HEK293T (cell line): ENCODE results near the gene MTG2.

Source experiments
- CTCF ChIA-PET: fragments of 350-600 bp; formaldehyde crosslinking; extraction: SDS; loops from one replicate; lab custom pipeline; 2021; ENCODE audit warnings: antibody characterized with exemption, inconsistent platforms; lab: Yijun Ruan, JAX
- POLR2A ChIA-PET: fragments of 350-600 bp; formaldehyde crosslinking; extraction: SDS; loops from one replicate; lab custom pipeline; 2020; ENCODE audit warnings: antibody characterized with exemption, inconsistent platforms; lab: Yijun Ruan, JAX
- DNase-seq: peaks from one replicate; pipeline ENCODE4 v3.0.0; 2012; ENCODE audit warnings: mixed read lengths; ENCODE audit errors: extremely low spot score
- ARNT ChIP-seq: fragments of 450-650 bp; IDR thresholded peaks from 2 replicates; pipeline ENCODE4 v1.6.1; 2017; ENCODE audit warnings: mild to moderate bottlenecking
- BHLHE40 ChIP-seq: fragments of 450-650 bp; IDR thresholded peaks from 2 replicates; pipeline ENCODE4 v1.6.1; 2016; ENCODE audit warnings: mild to moderate bottlenecking, moderate library complexity, borderline replicate concordance
- CTBP1 ChIP-seq: fragments of 450-650 bp; IDR thresholded peaks from 2 replicates; pipeline ENCODE4 v1.6.1; 2016; ENCODE audit warnings: borderline replicate concordance
- ELF4 ChIP-seq: fragments of 450-650 bp; IDR thresholded peaks from 2 replicates; pipeline ENCODE4 v1.6.1; 2017; ENCODE audit warnings: antibody characterized with exemption
- FOXA1 ChIP-seq: fragments of 450-650 bp; IDR thresholded peaks from 2 replicates; pipeline ENCODE4 v1.6.1; 2016; ENCODE audit warnings: mild to moderate bottlenecking
- FOXK2 ChIP-seq: fragments of 450-650 bp; IDR thresholded peaks from 2 replicates; pipeline ENCODE4 v1.6.1; 2016; ENCODE audit warnings: mild to moderate bottlenecking
- FOXM1 ChIP-seq: fragments of 450-650 bp; IDR thresholded peaks from 2 replicates; pipeline ENCODE4 v1.6.1; 2017; ENCODE audit warnings: mild to moderate bottlenecking, borderline replicate concordance
- HDGF ChIP-seq: fragments of 450-650 bp; IDR thresholded peaks from 2 replicates; pipeline ENCODE4 v1.6.1; 2017; ENCODE audit warnings: antibody characterized with exemption, borderline replicate concordance
- L3MBTL2 ChIP-seq: fragments of 450-650 bp; conservative IDR thresholded peaks from 2 replicates; pipeline ENCODE4 v1.6.1; 2016; ENCODE audit warnings: mild to moderate bottlenecking
- LEF1 ChIP-seq: fragments of 450-650 bp; IDR thresholded peaks from 2 replicates; pipeline ENCODE4 v1.6.1; 2017; ENCODE audit warnings: mild to moderate bottlenecking, borderline replicate concordance
- NFRKB ChIP-seq: fragments of 450-650 bp; IDR thresholded peaks from 2 replicates; pipeline ENCODE4 v1.6.1; 2016; ENCODE audit warnings: mild to moderate bottlenecking, moderate library complexity
- SP1 ChIP-seq: fragments of 450-650 bp; IDR thresholded peaks from 2 replicates; pipeline ENCODE4 v1.6.1; 2017
- SUZ12 ChIP-seq: fragments of 450-650 bp; IDR thresholded peaks from 2 replicates; pipeline ENCODE4 v1.6.1; 2016; ENCODE audit warnings: mild to moderate bottlenecking
- TARDBP ChIP-seq: fragments of 450-650 bp; IDR thresholded peaks from 2 replicates; pipeline ENCODE4 v1.6.1; 2016
- ZNF384 ChIP-seq: fragments of 450-650 bp; IDR thresholded peaks from 2 replicates; pipeline ENCODE4 v1.6.1; 2016
- TF ChIP-seq, protein P1 (sequence below): fragments of 450-650 bp; IDR thresholded peaks from 2 replicates; pipeline ENCODE4 v1.6.1; 2016

The MTG2 gene

DNA sequence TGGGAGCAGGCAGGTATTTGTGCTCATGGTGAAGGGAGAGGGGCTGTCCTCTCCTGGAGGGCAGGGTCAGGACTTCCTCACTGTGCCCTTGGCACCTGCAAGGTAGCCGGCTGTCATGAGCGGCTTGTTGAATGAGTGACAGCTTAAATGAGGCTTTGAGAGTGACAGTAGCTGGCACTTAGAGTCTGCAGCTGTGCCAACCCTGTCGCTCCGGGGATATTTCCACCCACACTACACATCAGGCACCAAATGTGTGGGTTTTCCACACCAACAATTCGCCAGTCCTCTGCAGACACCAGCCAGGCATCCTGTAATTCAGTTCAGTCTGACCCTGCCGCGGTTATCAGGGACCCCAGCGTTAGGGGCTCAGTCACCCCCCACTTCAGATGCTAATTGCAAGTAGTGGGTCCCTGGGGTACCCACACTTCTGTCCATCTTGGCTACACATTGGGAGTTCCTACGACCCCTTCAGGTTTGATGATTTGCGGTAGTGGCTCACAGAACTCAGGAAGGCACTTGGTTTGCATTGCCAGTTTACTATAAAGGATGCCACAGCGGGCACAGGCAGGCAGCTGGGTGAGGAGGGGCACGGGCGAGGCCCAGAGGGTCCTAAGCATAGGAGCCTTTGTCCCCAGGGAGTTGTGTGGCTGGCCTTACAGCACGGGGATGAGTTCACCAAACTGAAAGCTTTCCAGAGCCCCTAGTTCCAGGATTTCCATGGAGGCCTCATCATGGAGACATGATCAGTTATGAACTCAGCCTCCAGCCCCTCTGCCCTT is 9.1 kb downstream of the MTG2 start:
- TF ChIP-seq FOXK2 (no peak), FOXA1 (no peak), ZNF384 (no peak), ELF4 (no peak), LEF1 (no peak), ARNT (no peak), SUZ12 (no peak), BHLHE40 (no peak), L3MBTL2 (no peak), NFRKB (no peak)
- no peak for DNase-seq
- POLR2A ChIA-PET, result no interaction called here
- CTCF ChIA-PET, result no interaction called here

DNA sequence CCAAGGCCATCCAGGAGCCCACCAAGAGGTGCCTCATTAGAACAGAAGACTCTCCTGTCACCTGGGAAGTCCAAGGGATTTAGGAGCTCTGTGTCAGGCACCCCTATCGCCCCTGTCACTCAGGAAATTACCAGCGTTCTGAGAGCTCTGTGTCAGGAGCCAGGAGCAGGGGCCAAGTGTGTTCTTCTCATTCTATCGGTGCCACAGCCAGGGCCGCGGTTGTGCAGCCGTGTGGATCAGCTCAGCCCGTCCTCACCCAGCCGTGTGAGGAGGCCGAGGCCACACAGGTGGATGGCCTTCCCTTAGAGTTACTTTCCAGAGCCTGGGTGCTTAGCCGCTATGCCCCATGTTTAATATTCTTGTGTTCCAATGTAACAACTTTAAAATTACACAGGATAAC is 9.8 kb downstream of the MTG2 start:
- TF ChIP-seq SUZ12 (no peak), HDGF (no peak), SP1 (no peak), FOXK2 (no peak), CTBP1 (no peak), TARDBP (no peak), ZNF384 (no peak), ARNT (no peak), FOXA1 (no peak), LEF1 (no peak), NFRKB (no peak), FOXM1 (no peak)
- no peak for DNase-seq
- CTCF ChIA-PET, result no interaction called here
- POLR2A ChIA-PET, result no interaction called here

DNA sequence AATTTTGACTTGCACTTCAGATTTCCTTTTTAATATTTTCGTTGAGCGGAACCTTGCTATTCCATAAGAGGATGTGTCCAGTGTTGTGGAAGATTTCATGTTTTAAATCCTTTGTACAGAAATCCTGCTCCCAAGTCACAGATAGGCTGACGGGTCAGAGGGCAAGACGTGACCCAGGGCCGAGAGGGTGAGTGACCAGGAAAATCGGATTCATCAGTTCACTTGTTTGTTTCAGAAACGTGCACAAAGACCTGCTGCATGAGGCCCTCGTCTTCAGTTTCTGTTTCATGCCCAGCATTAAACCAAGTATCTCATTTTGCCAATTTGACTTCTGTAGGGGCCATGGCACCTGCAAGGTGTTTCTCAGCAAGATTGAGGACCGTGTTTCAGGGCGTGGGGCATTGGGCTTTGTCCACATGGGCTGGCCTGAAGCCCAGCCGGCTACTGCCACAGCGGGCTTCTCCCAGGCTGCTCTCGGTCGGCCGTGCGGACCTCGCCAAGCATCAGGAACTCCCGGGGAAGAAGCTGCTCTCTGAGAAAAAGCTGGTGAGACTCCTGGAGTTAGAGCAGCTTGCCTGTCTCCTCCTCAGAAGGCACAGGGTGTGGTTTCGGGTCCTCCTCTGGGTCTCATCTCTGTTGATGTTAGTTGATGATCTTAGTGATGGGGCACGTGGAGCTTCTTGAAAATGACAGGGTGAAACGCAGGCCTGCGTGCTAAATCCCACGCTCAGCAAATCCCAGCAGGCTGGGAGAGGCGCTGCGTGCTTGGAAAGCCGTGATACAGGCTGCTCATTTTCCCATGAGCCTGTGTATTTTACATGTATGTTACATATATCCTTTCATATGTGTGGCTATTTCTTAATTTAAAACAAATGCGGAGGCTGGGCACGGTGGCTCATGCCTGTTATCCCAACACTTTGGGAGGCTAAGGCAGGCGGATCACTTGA is 10.5 kb downstream of the MTG2 start:
- CTCF ChIA-PET, result no interaction called here
- DNase-seq, result no peak
- POLR2A ChIA-PET, result no interaction called here
- TF ChIP-seq, protein P1, sequence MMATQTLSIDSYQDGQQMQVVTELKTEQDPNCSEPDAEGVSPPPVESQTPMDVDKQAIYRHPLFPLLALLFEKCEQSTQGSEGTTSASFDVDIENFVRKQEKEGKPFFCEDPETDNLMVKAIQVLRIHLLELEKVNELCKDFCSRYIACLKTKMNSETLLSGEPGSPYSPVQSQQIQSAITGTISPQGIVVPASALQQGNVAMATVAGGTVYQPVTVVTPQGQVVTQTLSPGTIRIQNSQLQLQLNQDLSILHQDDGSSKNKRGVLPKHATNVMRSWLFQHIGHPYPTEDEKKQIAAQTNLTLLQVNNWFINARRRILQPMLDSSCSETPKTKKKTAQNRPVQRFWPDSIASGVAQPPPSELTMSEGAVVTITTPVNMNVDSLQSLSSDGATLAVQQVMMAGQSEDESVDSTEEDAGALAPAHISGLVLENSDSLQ, result no peak
- TF ChIP-seq SP1, result no peak
- TF ChIP-seq FOXM1, result no peak
- no peak for TF ChIP-seq FOXA1
- TF ChIP-seq TARDBP, result no peak
- no peak for TF ChIP-seq NFRKB
- no peak for TF ChIP-seq ARNT

DNA sequence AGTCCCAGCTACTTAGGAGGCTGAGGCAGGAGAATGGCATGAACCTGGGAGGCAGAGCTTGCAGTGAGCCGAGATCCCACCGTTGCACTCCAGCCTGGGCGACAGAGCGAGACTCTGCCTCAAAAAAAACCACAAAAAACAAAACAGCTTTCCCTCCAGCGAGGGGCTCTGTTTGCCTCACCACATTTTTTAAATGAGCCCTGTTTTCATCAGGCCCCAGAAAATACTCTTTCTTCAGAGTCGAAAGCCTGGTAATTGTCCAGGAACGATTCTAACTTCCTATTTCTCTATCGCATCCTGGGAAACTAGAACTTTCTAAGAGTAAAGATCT is 12.2 kb downstream of the MTG2 start:
- TF ChIP-seq FOXA1 (no peak), ELF4 (no peak), FOXK2 (no peak), SP1 (no peak), TARDBP (no peak), ZNF384 (no peak), L3MBTL2 (no peak), CTBP1 (no peak), HDGF (no peak), NFRKB (no peak), FOXM1 (no peak), SUZ12 (no peak), ARNT (no peak), LEF1 (no peak)
- TF ChIP-seq, protein P1, result no peak
- no peak for DNase-seq
- ChIA-PET POLR2A (no interaction called here), CTCF (no interaction called here)

DNA sequence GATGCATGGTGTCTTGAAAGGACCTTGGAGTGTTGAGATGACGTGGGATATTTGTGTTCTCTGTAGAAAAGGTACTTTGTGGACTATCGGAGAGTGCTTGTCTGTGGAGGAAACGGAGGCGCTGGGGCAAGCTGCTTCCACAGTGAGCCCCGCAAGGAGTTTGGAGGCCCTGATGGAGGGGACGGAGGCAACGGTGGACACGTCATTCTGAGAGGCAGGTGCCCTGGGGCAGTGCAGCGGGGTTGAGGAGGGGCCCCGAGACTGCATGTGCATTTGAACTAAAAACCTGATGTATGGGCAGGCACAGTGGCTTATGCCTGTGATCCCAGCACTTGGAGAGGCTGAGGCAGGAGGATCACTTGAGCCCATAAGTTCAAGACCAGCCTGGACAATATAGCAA is 12.9 kb downstream of the MTG2 start:
- POLR2A ChIA-PET, result no interaction called here
- TF ChIP-seq BHLHE40, result no peak
- TF ChIP-seq FOXK2, result no peak
- no peak for TF ChIP-seq SP1
- no peak for TF ChIP-seq SUZ12
- no peak for TF ChIP-seq NFRKB
- no peak for TF ChIP-seq CTBP1
- TF ChIP-seq ELF4, result no peak
- TF ChIP-seq FOXM1, result no peak
- TF ChIP-seq LEF1, result no peak
- TF ChIP-seq, protein P1, result no peak
- TF ChIP-seq ZNF384, result no peak
- no peak for TF ChIP-seq ARNT
- TF ChIP-seq TARDBP, result no peak
- no peak for TF ChIP-seq FOXA1
- no peak for TF ChIP-seq L3MBTL2
- TF ChIP-seq HDGF, result no peak
- CTCF ChIA-PET, result no interaction called here
- no peak for DNase-seq
